ENCODE data around the gene RP9.

RP9 gene

DNA sequence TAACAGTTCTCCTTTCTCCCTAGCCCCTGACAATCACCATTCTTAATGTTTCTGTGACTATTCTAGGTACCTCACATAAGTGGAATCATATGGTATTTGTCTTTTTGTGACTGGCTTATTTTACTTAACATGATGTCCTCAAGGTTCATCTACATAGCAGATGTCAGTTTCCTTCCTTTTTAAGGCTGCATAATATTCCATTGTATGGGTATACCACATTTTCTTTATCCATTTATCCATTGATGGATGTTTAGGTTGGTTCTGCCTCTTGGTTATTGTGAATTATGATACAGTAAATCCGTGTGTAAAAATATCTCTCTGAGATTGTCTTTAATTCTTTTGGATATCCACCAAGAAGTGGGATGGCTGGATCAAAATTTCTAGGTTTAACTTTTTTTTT, 33.4 kb upstream of the RP9 start:
- no peak overlapping the region for H3K23ac ChIP-seq (ENCODE audit: low read depth, low read length, poor library complexity)
- no peaks in the 10 kb centered on the region for H3K27me3 ChIP-seq (ENCODE audit: control insufficient read depth in 3 of 3, insufficient read depth in 3 of 3, low read depth in 1 of 3, low read length in 3 of 3)
- no peak overlapping the region for H2BK120ac ChIP-seq (ENCODE audit: low read depth, low read length)
- H3K4me3 ChIP-seq (ENCODE audit: low read length in 2 of 2), result no peak overlapping the region
- H3K9me3 ChIP-seq (replicated peaks in 1 of 2; ENCODE audit: control insufficient read depth in 2 of 2, insufficient read depth in 1 of 2, low read depth in 1 of 2, low read length in 2 of 2), result no peaks in the 10 kb centered on the region
- H3K4me1 ChIP-seq (ENCODE audit: control insufficient read depth in 2 of 2, insufficient read depth in 1 of 2, low read depth in 1 of 2, low read length in 2 of 2), result no peaks in the 10 kb centered on the region
- no peak overlapping the region for H2BK12ac ChIP-seq (ENCODE audit: low read length)
- no peak overlapping the region for H3K27ac ChIP-seq (replicated peaks; ENCODE audit: low read length)
- H2BK15ac ChIP-seq (ENCODE audit: low read length), result no peak overlapping the region
- H3K14ac ChIP-seq (ENCODE audit: low read length), result no peak overlapping the region
- H3K4ac ChIP-seq (ENCODE audit: low read length), result no peak overlapping the region
- H3K18ac ChIP-seq (ENCODE audit: low read length), result no peak overlapping the region
- H4K8ac ChIP-seq (ENCODE audit: low read depth, low read length), result no peak overlapping the region
- WGBS, 2 donors (ENCODE audit: extremely low coverage in 2 of 2, insufficient read length in 2 of 2, insufficient replicate concordance in 1 of 2), result no CpG with 5 or more reads among the region's 1 CpG
- no peak overlapping the region for H2AK5ac ChIP-seq (ENCODE audit: low read depth, low read length)
- no peak overlapping the region for H2BK5ac ChIP-seq (ENCODE audit: low read length)
- no peak overlapping the region for H3K9ac ChIP-seq (ENCODE audit: low read depth, low read length, poor library complexity)
- H3K36me3 ChIP-seq (replicated peaks in 1 of 2; ENCODE audit: control insufficient read depth in 2 of 2, insufficient read depth in 2 of 2, low read length in 2 of 2), result no peaks in the 10 kb centered on the region
- H3K79me1 ChIP-seq (ENCODE audit: low read depth, low read length), result no peaks in the 10 kb centered on the region
- no peak for DNase-seq (ENCODE audit: low spot score)
- no peak overlapping the region for H3K4me2 ChIP-seq (ENCODE audit: insufficient read depth, low read length, poor library complexity, severe bottlenecking)
- H2AFZ ChIP-seq (ENCODE audit: low read length), result no peak overlapping the region
- no peak overlapping the region for H4K91ac ChIP-seq (ENCODE audit: low read depth, low read length, poor library complexity)

DNA sequence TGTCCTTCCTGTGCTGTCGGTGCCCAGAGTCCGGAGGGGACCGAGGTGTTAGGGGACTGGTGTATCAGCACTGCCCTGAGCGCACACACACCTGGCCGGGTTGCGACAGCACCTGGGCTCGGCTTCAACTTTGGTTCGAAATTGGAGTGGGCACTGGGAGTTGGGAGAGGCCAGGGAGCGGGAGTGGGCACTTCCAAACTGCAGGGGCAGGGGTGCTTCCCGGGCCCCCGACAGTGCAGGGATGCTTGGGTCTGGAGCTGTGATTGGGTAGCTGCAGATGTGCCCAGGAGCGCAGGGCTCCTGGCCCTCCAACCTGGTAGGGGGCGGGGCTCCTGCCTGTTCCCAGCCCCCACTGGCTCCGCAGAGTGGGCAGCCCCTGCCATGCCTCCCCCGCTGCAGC, 27.9 kb upstream of the RP9 start:
- peak overlapping the region; percentile 25 for H3K14ac ChIP-seq (ENCODE audit: low read length)
- H3K23ac ChIP-seq (ENCODE audit: low read depth, low read length, poor library complexity), result peak overlapping the region; percentile 93
- no peaks in the 10 kb centered on the region for H3K36me3 ChIP-seq (replicated peaks in 1 of 2; ENCODE audit: control insufficient read depth in 2 of 2, insufficient read depth in 2 of 2, low read length in 2 of 2)
- no peak overlapping the region for H3K4ac ChIP-seq (ENCODE audit: low read length)
- H4K8ac ChIP-seq (ENCODE audit: low read depth, low read length), result no peak overlapping the region
- no peak overlapping the region for H3K9ac ChIP-seq (ENCODE audit: low read depth, low read length, poor library complexity)
- no peaks in the 10 kb centered on the region for H3K79me1 ChIP-seq (ENCODE audit: low read depth, low read length)
- peak overlapping the region; percentile 24 for H3K18ac ChIP-seq (ENCODE audit: low read length)
- no peak overlapping the region for H2BK12ac ChIP-seq (ENCODE audit: low read length)
- no peak overlapping the region for H4K91ac ChIP-seq (ENCODE audit: low read depth, low read length, poor library complexity)
- no peak overlapping the region for H3K4me3 ChIP-seq (ENCODE audit: low read length in 2 of 2)
- H2BK15ac ChIP-seq (ENCODE audit: low read length), result no peak overlapping the region
- no peak overlapping the region for H2AK5ac ChIP-seq (ENCODE audit: low read depth, low read length)
- H3K27me3 ChIP-seq (ENCODE audit: control insufficient read depth in 3 of 3, insufficient read depth in 3 of 3, low read depth in 1 of 3, low read length in 3 of 3), result no peaks in the 10 kb centered on the region
- H3K4me1 ChIP-seq (ENCODE audit: control insufficient read depth in 2 of 2, insufficient read depth in 1 of 2, low read depth in 1 of 2, low read length in 2 of 2), result no peaks in the 10 kb centered on the region
- DNase-seq (ENCODE audit: low spot score), result no peak
- no peak overlapping the region for H2BK120ac ChIP-seq (ENCODE audit: low read depth, low read length)
- H3K4me2 ChIP-seq (ENCODE audit: insufficient read depth, low read length, poor library complexity, severe bottlenecking), result no peak overlapping the region
- no peak overlapping the region for H2AFZ ChIP-seq (ENCODE audit: low read length)
- no peak overlapping the region for H3K27ac ChIP-seq (replicated peaks; ENCODE audit: low read length)
- no peak overlapping the region for H2BK5ac ChIP-seq (ENCODE audit: low read length)
- no CpG with 5 or more reads among the region's 15 CpGs for WGBS, 2 donors (ENCODE audit: extremely low coverage in 2 of 2, insufficient read length in 2 of 2, insufficient replicate concordance in 1 of 2)
- H3K9me3 ChIP-seq (replicated peaks in 1 of 2; ENCODE audit: control insufficient read depth in 2 of 2, insufficient read depth in 1 of 2, low read depth in 1 of 2, low read length in 2 of 2), result no peaks in the 10 kb centered on the region

DNA sequence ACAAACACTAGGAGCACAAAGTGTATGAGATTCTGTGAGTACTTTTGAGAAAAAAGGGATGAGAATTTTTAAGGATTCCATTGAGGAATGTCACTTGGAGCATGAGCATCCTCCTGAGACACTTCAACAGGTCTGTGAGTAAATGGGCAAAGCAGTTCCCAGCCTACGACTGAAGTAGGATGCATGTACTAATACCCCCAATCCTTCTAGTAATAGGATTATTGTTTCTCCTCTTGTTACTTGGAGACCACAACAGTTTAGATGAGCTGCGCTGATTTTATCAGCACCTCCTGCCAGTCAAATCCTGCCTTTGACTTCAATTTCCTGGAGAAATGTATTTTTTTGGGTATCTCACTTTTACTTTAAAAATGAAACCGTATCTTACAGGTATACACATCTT, 21.0 kb upstream of the RP9 start:
- H3K4me2 ChIP-seq (ENCODE audit: insufficient read depth, low read length, poor library complexity, severe bottlenecking), result peak overlapping the region; percentile 74
- H3K18ac ChIP-seq (ENCODE audit: low read length), result no peak overlapping the region
- DNase-seq (ENCODE audit: low spot score), result no peak
- no peak overlapping the region for H3K27ac ChIP-seq (replicated peaks; ENCODE audit: low read length)
- peaks cover 0 to 4% (median 0%) of the 10 kb centered on the region in 3 experiments for H3K27me3 ChIP-seq (ENCODE audit: control insufficient read depth in 3 of 3, insufficient read depth in 3 of 3, low read depth in 1 of 3, low read length in 3 of 3)
- H3K4me3 ChIP-seq (ENCODE audit: low read length in 2 of 2), result peak overlapping the region; percentile 57 to 60
- H2AK5ac ChIP-seq (ENCODE audit: low read depth, low read length), result no peak overlapping the region
- H4K91ac ChIP-seq (ENCODE audit: low read depth, low read length, poor library complexity), result no peak overlapping the region
- H2BK15ac ChIP-seq (ENCODE audit: low read length), result no peak overlapping the region
- H3K79me1 ChIP-seq (ENCODE audit: low read depth, low read length), result no peaks in the 10 kb centered on the region
- no peak overlapping the region for H3K4ac ChIP-seq (ENCODE audit: low read length)
- H4K8ac ChIP-seq (ENCODE audit: low read depth, low read length), result no peak overlapping the region
- H3K23ac ChIP-seq (ENCODE audit: low read depth, low read length, poor library complexity), result no peak overlapping the region
- H2BK12ac ChIP-seq (ENCODE audit: low read length), result no peak overlapping the region
- no peaks in the 10 kb centered on the region for H3K36me3 ChIP-seq (replicated peaks in 1 of 2; ENCODE audit: control insufficient read depth in 2 of 2, insufficient read depth in 2 of 2, low read length in 2 of 2)
- no peak overlapping the region for H3K9ac ChIP-seq (ENCODE audit: low read depth, low read length, poor library complexity)
- H2BK5ac ChIP-seq (ENCODE audit: low read length), result no peak overlapping the region
- peaks cover 0 to 2% of the 10 kb centered on the region in 2 donors for H3K4me1 ChIP-seq (ENCODE audit: control insufficient read depth in 2 of 2, insufficient read depth in 1 of 2, low read depth in 1 of 2, low read length in 2 of 2)
- H3K9me3 ChIP-seq (replicated peaks in 1 of 2; ENCODE audit: control insufficient read depth in 2 of 2, insufficient read depth in 1 of 2, low read depth in 1 of 2, low read length in 2 of 2), result no peaks in the 10 kb centered on the region
- H2AFZ ChIP-seq (ENCODE audit: low read length), result peak overlapping the region; percentile 94
- WGBS, 2 donors (ENCODE audit: extremely low coverage in 2 of 2, insufficient read length in 2 of 2, insufficient replicate concordance in 1 of 2), result no CpG with 5 or more reads among the region's 3 CpGs
- H3K14ac ChIP-seq (ENCODE audit: low read length), result no peak overlapping the region
- H2BK120ac ChIP-seq (ENCODE audit: low read depth, low read length), result no peak overlapping the region

DNA sequence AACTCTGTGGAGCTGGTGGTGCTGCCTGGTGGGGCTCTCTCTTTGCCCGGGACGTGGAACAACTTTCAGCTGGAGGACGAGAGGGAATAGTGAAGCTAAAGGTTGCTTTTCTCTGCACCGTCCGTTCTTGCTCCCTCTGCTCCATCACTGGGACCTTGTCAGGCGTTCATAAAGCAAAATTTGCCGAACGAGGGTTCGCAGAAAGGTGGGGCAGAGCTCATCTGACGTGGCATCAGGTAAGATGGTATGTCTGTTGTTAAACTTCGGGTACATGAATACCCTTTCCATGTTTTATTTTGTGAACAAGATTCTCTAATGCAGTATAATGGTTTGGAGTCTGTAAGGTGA, 20.6 kb upstream of the RP9 start:
- Histone ChIP-seq H3K4me3 (ENCODE audit: low read length in 2 of 2) (peak overlapping the region; percentile 57 to 97), H3K36me3 (replicated peaks in 1 of 2; ENCODE audit: control insufficient read depth in 2 of 2, insufficient read depth in 2 of 2, low read length in 2 of 2) (no peaks in the 10 kb centered on the region), H3K9me3 (replicated peaks in 1 of 2; ENCODE audit: control insufficient read depth in 2 of 2, insufficient read depth in 1 of 2, low read depth in 1 of 2, low read length in 2 of 2) (no peaks in the 10 kb centered on the region), H3K23ac (ENCODE audit: low read depth, low read length, poor library complexity) (no peak overlapping the region), H2BK120ac (ENCODE audit: low read depth, low read length) (no peak overlapping the region), H3K9ac (ENCODE audit: low read depth, low read length, poor library complexity) (no peak overlapping the region), H3K4ac (ENCODE audit: low read length) (no peak overlapping the region), H4K8ac (ENCODE audit: low read depth, low read length) (no peak overlapping the region), H3K18ac (ENCODE audit: low read length) (no peak overlapping the region), H3K27ac (replicated peaks; ENCODE audit: low read length) (peak overlapping the region; percentile 89), H3K79me1 (ENCODE audit: low read depth, low read length) (no peaks in the 10 kb centered on the region), H3K14ac (ENCODE audit: low read length) (no peak overlapping the region), H2BK15ac (ENCODE audit: low read length) (no peak overlapping the region), H2BK12ac (ENCODE audit: low read length) (no peak overlapping the region), H2BK5ac (ENCODE audit: low read length) (no peak overlapping the region), H3K4me1 (ENCODE audit: control insufficient read depth in 2 of 2, insufficient read depth in 1 of 2, low read depth in 1 of 2, low read length in 2 of 2) (peaks cover 0 to 2% of the 10 kb centered on the region in 2 donors), H4K91ac (ENCODE audit: low read depth, low read length, poor library complexity) (no peak overlapping the region), H2AFZ (ENCODE audit: low read length) (peak overlapping the region; percentile 94), H3K27me3 (ENCODE audit: control insufficient read depth in 3 of 3, insufficient read depth in 3 of 3, low read depth in 1 of 3, low read length in 3 of 3) (peaks cover 0 to 4% (median 0%) of the 10 kb centered on the region in 3 experiments), H2AK5ac (ENCODE audit: low read depth, low read length) (no peak overlapping the region), H3K4me2 (ENCODE audit: insufficient read depth, low read length, poor library complexity, severe bottlenecking) (peak overlapping the region; percentile 74)
- WGBS, 2 donors (ENCODE audit: extremely low coverage in 2 of 2, insufficient read length in 2 of 2, insufficient replicate concordance in 1 of 2), result no CpG with 5 or more reads among the region's 11 CpGs
- no peak for DNase-seq (ENCODE audit: low spot score)
